Forelimb muscle (tissue), 1 donor: Measurements from ENCODE around the gene CORO1C. TPM values are rescaled to one million over a fixed set of nuclear protein-coding genes. Genes with fewer than 3 reads are reported as not detected.
"Not testable (repeated sequence)": the region's sequence is repeated elsewhere in the genome, so short reads cannot be mapped to it uniquely, and the experiment has no call there.

Source experiments
- DNase-seq: peaks from one replicate; pipeline ENCODE4 v3.0.0-alpha.2; 2013; ENCODE audit warnings: low read depth
- polyA plus RNA-seq: library from polyadenylated mRNA; unstranded; fragments of 120-200 nt; gene quantifications from one replicate; pipeline ENCODE4 v1.2.1, GENCODE V29; 2013; ENCODE audit not compliant: insufficient read length

The CORO1C gene
- polyA plus RNA-seq, 1 donor: 71.6 TPM

DNA sequence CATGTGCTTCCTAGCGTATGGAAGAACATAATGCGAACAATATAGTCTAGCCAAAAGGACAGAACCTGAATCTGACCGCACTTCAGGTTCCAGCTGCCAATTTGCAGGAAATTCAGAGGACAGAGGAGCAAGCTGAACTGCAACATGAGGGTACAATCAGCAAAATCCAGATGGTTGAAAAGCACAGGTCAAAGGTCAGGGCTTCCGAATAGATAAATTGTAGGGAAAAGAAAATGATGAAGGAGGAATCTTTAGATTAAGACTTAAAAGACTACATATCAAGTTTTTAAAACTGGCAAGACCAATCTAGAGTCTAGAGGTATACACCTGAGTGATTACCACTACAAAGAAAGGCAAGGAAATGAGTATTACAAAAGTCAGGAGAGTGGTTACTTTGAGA, 55.5 kb downstream of the CORO1C start:
- no peak for DNase-seq

DNA sequence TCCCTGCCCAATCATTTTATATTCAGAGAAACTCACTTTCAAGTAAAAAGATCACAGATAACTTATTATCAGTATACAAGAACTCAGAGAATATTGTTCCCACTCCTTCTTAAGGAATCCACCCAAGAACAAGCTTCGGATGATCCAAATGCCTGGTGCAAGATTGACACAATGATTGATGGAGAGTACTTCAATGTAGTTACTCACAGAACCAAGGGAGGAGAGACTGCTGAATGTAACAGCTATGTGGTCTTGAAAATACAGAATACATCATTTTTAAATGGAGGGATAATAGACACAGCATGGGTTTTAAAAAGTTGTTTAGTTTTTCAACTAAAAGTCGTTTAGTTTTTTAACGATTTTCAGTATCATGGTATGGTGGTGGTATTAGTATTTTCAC, 59.3 kb downstream of the CORO1C start:
- no peak for DNase-seq

DNA sequence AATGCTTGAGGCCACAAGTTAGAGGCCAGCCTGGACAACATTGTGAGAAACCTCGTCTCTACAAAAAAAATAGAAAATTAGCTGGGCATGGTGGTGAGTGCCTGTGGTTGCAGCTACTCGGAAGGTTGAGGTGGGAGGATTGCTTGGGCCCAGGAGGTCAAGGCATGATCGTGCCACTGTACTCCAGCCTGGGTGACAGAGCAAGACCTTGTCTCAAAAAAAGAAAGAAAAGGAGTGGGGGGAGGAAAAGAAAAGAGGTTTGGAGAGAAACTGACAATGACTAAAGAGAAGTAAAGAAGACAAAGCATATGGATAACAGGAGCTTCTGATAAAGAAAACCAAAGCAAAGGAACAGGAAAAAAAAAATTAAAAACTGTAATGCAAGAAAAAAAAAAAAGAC, 60.2 kb downstream of the CORO1C start:
- DNase-seq: no peak

DNA sequence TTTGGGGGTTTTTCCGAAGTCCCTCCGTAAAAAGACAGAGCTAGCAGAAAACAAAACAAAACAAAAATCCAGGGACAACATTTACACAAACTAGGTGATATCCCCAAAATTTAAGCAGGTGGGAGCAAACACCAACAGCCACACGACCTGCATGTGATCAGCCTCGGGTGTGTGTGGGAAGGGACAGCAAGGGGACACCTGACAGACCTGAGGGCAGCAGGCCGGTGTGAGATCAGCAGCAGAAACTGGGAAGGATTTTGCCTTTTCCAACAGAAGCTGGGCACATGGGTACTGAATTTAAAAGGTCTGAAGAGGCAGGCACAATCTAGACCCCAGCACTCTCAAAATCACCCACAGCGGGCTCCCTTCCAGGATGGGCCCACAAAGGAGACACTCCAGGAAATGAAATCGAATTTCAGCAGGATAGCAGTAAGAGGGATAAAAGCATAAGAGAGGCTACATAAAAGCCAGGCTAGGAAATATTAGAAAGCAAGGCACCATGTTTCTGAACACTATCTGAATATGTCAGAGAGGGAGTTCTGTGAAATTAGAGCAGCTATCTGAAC, 61.2 kb downstream of the CORO1C start:
- no peak for DNase-seq

DNA sequence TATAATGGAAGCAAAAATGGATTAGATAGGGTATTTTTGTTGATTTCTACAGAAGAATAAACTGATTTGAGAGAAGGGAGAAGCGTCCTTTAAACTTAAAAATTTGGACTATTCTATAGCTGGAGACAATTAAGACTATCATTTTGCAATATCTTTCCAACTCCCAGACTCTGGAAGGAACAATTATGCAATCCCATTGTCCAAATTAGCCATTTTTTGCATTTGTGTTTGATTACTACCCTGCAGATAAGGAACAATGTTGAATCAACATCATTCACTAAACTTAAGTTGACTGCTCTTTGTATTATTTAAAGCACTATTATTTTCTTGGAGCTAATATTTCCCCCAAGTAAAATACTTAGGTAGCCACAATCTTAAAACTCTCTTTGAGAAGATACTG, 62.8 kb downstream of the CORO1C start:
- DNase-seq: no peak

DNA sequence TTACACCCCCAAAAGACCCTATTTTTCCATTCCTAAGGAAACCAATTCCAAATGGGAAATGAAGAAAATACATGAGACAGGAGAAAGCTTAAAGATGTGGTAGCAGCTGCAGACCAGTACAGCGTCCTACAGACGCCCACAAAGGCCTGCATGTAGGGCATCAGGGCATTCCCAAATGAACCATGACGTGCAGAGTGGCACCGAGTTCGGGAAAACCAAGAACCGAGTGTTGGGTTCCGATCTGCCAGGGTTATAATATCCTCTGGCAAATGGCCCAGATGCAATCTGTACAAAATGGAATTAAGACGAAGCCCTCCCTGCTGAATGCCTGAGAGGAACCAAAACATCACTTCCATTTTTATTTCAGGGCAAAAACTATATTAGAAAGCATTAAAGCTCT, 63.3 kb downstream of the CORO1C start:
- DNase-seq: no peak

DNA sequence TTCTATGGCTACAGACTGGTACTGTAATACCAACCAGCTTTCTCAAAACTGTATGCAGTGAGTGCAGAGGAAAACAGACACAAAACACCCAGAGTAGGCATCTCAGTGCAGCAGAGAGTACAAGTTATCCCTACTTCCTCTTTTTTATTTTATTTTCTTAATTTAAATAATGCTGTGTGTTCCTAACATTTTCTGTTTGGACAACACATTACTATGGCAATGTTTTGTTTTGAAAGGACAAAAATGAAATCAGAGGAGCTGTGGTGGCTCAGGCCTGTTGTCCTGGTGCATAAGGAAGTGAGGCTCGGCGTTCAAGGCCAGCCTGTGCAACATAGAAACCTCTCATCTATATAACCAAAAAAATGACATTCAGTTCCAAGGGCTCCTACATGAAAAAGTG, 64.0 kb downstream of the CORO1C start:
- no peak for DNase-seq

DNA sequence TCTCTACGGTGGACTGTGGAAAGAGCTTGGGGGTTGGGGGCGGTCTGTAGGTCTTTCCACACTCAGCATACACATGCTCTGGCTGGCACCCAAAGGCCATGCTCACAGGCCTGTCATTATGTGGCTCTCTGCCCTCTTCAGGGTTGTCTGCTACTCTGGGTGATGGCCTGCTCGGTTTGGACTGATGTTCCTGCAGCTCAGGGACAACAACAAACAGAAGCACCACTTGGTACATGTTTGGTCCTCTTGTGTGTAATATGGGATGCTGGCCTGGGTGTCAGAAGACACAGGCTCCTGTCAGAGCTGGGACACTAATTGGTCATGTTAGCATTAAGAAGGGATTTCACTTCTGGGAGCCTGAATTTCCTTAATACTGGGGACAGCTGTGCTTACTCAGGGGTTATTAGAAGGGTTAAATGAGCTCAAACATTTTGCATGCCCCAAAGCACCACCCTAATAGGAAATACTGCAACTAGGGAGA, 64.9 kb downstream of the CORO1C start:
- DNase-seq: no peak

DNA sequence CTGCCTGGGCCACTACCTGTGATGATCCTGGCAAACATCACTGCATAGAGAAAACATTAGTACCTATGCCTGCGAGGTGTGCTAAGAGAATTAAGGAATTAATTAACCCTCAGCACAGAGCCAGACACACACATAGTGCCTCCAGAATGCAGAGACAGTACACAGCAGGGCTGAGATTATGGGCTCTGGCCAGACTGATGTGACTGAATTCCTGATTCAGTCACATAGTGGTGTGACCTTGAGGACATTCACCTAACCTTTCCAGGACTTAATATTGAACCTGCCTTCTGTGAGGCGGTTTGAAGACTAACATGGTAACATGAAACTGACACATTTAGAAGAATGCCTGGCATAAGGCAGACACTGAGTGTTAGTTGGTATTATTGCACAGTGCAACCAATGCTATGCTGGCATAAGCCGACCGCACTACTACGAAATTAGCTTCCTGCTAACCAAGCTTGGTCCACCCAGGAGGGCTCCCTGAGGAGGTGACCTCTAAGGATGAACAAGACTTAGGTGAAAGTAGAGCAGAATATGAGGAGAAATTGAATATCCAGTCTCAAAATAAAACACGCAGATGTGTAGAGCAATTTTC, 65.6 kb downstream of the CORO1C start:
- DNase-seq: no peak

DNA sequence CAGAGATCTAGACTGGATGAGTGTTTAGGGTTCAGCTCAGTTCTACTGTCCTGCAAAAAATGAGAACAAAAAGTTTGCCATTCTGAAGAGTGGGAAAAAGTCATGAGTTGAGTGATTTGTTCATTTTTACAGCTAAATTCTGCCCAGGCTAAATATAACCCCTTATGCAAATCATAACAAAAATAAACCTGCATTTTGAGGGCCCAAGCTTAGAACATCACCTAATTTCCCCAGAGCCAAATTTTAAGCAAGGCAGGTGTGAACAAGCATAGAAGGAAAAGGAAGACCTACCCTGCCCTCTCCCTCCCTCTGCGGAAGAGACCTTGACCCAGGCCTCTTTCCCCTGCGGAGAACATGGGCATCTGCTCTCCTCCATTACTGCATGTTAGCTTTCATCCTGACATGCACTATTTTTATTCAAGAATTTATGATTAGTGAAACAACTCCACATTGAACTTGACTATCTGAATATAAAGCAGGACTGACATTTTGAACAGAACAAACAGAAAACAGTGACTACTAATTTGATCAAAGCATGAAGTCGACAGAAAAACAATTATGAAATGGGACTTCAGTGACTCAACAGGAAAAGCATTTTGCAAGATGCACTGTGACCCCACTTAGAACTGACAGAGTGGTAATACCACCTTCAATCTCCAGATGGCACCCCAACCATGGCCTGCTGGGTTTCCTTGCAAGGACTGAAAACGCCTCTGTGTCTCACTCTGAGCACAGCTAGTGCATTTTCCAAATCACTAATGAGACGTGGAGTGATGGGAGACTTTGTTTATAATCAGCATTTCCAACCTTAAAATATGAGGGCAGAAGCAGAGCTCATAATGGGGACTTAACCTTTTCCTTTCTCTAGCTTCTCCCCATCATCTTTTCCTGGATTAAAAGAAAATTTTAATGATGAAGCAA, 66.7 kb downstream of the CORO1C start:
- peak; percentile 83 for DNase-seq

DNA sequence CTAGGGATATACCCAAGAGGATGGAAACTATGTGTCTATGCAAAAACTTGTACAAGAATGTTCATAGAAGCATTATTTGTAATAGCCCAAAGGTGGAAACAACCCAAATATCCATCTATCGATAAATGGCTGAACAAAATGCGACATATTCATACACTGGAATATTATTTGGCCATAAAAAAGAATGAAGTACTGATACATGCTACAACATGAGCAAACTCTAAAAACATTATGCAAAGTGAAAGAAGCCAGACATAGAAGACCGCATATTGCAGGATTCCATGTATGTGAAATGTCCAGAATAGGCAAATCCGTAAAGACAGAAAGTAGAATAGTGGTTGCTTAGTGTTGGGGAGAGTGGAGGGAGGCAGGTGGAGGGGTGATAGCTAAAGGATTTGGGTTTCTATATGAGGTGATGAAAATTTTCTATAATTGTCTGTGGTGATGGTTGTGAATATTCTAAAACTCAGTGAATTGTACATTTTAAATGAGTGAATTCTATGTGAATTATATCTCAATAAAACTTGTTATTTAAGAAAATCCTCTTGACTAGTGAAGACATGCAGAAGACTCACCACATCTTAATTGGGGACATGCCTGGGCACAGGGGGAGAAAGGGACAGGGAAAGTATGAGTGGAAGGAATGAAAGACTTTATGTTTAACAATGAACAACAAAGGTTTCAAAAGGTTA, 67.8 kb downstream of the CORO1C start:
- DNase-seq: no peak

DNA sequence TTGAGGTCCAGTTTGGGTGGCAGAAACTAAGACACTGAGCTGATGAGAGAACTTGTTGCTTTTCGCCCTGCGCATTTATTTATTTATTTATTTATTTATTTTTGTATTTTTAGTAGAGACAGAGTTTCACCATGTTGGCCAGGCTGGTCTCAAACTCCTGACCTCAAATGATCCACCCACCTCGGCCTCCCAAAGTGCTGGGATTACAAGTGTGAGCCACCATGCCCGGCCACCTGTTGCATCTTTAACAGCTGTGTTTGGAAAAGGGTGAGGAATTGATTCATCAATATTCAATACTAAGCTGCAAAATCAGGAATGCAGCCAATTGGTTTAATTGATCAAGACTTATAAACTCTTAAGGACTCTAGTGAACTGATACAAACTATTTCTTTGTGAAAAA, 73.2 kb downstream of the CORO1C start:
- DNase-seq: not testable (repeated sequence)

DNA sequence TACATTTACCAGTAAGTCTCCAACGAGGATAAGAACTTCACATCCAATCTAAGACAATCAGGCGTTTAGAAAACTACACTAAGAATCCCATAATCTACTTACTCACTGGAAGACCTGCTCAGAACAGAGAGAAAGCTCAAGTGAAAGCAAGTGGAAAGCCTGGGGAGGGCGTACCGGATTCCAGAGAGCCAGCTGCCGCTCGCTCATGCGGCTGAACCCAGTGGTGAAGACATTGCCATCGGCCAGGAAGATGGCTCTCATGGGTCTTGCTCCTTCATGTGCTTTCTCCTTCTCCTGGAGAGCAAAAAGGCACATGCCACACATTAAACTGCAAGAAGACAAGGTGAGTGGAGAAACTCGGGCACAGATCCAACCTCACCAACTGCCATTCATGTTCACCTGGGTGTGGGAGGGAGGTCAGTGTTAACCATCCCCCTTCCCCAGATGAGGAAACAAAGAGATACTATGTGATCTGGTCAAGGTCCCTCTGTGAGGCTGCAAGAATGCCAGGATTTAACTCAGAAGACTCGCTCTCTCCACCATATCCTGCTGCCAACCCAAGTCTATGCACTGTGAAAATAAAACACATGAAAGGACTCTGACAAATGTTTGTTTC, 74.1 kb downstream of the CORO1C start:
- DNase-seq: no peak

DNA sequence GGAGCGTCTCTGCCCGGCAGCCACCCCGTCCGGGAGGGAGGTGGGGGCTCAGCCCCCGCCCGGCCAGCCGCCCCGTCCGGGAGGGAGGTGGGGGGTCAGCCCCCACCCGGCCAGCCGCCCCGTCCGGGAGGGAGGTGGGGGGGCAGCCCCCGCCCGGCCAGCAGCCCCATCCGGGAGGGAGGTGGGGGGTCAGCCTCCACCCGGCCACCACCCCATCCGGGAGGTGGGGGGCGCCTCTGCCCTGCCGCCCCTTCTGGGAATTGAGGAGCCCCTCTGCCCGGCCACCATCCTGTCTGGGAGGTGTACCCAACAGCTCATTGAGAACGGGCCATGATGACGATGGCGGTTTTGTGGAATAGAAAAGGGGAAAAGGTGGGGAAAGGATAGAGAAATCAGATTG, 75.1 kb downstream of the CORO1C start:
- DNase-seq: not testable (repeated sequence)

DNA sequence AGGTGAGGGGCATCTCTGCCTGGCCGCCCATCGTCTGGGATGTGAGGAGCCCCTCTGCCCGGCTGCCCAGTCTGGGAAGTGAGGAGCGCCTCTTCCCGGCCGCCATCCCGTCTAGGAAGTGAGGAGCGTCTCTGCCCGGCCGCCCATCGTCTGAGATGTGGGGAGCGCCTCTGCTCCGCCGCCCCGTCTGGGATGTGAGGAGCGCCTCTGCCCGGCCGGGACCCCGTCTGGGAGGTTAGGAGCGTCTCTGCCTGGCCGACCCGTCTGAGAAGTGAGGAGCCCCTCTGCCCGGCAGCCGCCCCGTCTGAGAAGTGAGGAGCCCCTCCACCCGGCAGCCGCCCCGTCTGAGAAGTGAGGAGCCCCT, 75.5 kb downstream of the CORO1C start:
- DNase-seq: not testable (repeated sequence)

DNA sequence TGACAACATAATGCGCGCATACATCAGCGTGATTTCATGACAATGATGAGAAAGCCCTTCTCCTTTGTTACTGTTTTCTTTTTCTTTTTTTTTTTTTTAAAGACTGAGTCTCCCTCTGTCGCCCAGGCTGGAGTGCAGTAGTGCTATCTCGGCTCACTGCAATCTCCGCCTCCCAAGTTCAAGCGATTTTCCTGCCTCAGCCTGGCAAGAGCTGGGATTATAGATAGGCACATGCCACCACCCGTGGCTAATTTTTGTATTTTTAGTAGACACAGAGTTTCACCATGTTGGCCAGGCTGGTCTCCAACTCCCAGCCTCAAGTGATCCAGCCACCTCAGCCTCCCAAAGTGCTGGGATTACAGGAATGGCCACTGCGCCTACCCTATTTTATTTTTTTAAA, 76.7 kb downstream of the CORO1C start:
- not testable (repeated sequence) for DNase-seq

DNA sequence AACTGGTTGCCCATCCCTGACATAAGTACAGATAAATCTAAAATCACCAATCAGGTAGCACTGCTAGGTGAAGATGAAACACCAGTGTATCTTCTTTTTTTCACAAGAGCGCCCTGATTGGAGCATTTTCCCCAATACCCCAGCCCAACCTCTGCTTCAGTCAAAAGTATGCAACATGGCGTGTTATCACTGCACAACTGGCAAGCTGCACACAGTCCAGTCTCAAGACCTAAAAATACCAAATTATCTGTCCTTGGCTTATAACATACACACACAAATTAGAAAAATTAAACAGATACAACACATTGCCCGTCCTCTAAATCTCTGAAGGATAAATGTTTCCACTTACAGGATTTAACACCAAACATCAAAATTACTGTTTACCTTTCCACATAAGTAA, 77.4 kb downstream of the CORO1C start:
- DNase-seq: no peak

DNA sequence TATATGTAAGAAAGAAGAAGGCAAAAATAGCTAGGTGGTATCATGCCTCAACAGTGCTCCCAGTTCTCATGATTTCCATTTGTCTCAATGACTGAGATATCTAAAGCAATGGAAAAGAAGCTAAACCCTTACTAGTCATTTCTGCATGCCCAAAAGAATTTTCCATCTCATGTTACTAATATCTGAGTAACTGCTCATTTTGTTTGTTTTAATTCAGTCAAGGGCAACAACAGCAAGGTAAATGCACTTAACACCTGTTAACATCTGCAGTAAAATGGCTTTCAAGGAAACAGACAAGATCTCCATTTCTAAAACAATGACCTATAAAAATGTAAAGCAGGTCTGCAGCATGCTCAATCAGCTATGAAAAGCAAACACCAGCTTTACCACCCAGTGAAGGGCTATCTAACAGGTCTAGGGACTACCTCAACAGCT, 78.2 kb downstream of the CORO1C start:
- no peak for DNase-seq

DNA sequence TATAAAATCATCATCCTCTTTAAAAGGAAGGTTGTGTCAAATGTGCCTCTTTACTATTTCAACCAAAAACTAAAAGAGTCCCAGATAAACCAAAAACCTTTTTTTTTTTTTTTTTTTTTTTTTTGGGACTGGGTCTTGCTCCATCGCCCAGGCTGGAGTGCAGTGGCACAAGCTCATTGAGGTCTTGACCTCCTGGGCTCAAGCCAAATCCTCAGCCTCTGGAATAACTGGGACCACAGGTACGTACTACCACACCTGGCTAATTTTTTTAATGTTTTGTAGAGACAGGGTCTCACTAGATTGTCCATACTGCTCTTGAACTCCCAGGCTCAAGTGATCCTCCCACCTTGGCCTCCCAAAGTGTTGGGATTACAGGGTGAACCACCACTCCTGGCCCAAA, 81.2 kb downstream of the CORO1C start:
- no peak for DNase-seq

DNA sequence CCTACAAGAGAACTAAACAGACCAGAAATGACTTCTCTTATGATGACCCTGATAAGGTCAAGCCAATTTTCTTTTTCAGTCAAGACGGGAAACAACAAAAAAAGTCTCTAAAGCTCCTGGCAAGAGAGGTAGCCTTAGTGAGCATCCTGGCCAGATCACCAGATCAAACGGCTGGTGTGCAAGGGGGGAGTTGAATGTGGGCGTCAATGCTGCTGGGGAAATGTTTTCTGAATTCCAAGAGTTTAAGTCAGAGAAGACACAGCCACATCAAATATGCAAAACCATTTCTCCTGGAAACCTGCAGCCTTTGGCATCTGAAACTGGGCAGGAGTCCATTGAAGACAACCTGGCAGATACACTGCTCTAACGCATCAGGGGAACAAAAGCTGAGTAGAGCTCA, 81.6 kb downstream of the CORO1C start:
- no peak for DNase-seq

DNA sequence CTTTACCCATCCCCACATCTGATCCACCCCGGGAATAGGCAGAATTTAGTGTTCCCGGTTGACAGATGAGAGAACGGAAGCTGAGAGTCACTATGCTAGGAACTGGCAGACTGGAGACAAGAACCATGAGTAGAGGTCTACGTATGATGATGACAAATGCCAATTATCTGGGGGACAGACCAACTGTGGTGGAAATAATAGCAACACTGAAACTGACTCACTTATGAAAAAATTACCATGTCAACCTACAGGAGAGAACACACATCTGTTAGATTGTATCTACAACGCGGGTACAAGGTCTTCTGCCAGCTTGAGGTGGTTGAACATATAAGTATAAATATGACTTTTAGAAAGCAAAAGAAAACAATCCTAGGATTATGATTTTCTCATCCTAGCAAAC, 82.2 kb downstream of the CORO1C start:
- no peak for DNase-seq

DNA sequence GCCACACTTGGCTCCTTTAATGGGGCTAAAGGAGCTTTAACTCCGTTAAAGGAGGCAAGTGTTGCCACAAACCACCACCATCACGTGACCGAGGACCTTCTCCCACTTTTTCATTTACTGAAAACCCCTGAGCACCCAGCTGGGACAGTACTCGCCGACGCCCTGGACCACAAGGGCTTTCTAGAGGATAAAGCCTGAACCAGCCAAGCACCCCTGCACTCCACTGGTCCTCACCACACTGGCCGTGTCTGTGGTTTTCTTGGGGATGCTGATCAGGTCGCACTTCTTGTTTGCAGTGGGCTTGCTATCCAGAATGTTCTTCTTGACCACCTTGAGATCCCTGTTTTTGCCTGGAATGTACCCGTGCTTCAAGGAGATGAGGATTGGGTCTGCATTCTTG, 82.9 kb downstream of the CORO1C start:
- no peak for DNase-seq
